ENCODE measurements around the gene CLK4.

The CLK4 gene

GRCh38 chr5:178569485-178569884, 57.4 kb downstream of the CLK4 start:
- Histone ChIP-seq H3K27ac (ENCODE audit: low read length) (no peak overlapping the region), H3K36me3 (ENCODE audit: control insufficient read depth in 2 of 2, insufficient read depth in 2 of 2, low read length in 2 of 2) (no peaks in the 10 kb centered on the region), H3K9ac (ENCODE audit: low read length in 2 of 2) (no peak overlapping the region), H3K4me3 (ENCODE audit: low read length in 2 of 2) (no peak overlapping the region), H3K9me3 (ENCODE audit: control insufficient read depth in 2 of 2, low read length in 2 of 2) (peaks cover 0 to 4% of the 10 kb centered on the region in 2 donors), H3K27me3 (ENCODE audit: control insufficient read depth in 1 of 2, insufficient read depth in 2 of 2, low read length in 2 of 2) (peaks cover 0 to 8% of the 10 kb centered on the region in 2 donors), H3K4me1 (ENCODE audit: control insufficient read depth, insufficient read depth, low read length) (no peaks in the 10 kb centered on the region)

- Histone ChIP-seq H3K4me3 (ENCODE audit: low read length in 2 of 2) (no peak overlapping the region), H3K9me3 (ENCODE audit: control insufficient read depth in 2 of 2, low read length in 2 of 2) (no peaks in the 10 kb centered on the region), H3K9ac (ENCODE audit: low read length in 2 of 2) (no peak overlapping the region), H3K27ac (ENCODE audit: low read length) (no peak overlapping the region), H3K27me3 (ENCODE audit: control insufficient read depth in 1 of 2, insufficient read depth in 2 of 2, low read length in 2 of 2) (peaks cover 0 to 3% of the 10 kb centered on the region in 2 donors), H3K4me1 (ENCODE audit: control insufficient read depth, insufficient read depth, low read length) (no peaks in the 10 kb centered on the region), H3K36me3 (ENCODE audit: control insufficient read depth in 2 of 2, insufficient read depth in 2 of 2, low read length in 2 of 2) (no peaks in the 10 kb centered on the region)
Observed at GRCh38 chr5:178564811-178565550, 61.9 kb downstream of the CLK4 start.

- no peaks in the 10 kb centered on the region for H3K9me3 ChIP-seq (ENCODE audit: control insufficient read depth in 2 of 2, low read length in 2 of 2)
- no peak overlapping the region for H3K27ac ChIP-seq (ENCODE audit: low read length)
- H3K27me3 ChIP-seq (ENCODE audit: control insufficient read depth in 1 of 2, insufficient read depth in 2 of 2, low read length in 2 of 2), result peaks cover 0 to 3% of the 10 kb centered on the region in 2 donors
- H3K9ac ChIP-seq (ENCODE audit: low read length in 2 of 2), result no peak overlapping the region
- H3K36me3 ChIP-seq (ENCODE audit: control insufficient read depth in 2 of 2, insufficient read depth in 2 of 2, low read length in 2 of 2), result no peaks in the 10 kb centered on the region
- H3K4me1 ChIP-seq (ENCODE audit: control insufficient read depth, insufficient read depth, low read length), result no peaks in the 10 kb centered on the region
- H3K4me3 ChIP-seq (ENCODE audit: low read length in 2 of 2), result no peak overlapping the region
Observed at GRCh38 chr5:178564397-178564796, 62.5 kb downstream of the CLK4 start.

GRCh38 chr5:178563621-178564020, 63.2 kb downstream of the CLK4 start:
- no peak overlapping the region for H3K4me3 ChIP-seq (ENCODE audit: low read length in 2 of 2)
- H3K9ac ChIP-seq (ENCODE audit: low read length in 2 of 2), result no peak overlapping the region
- H3K9me3 ChIP-seq (ENCODE audit: control insufficient read depth in 2 of 2, low read length in 2 of 2), result no peaks in the 10 kb centered on the region
- H3K36me3 ChIP-seq (ENCODE audit: control insufficient read depth in 2 of 2, insufficient read depth in 2 of 2, low read length in 2 of 2), result no peaks in the 10 kb centered on the region
- no peaks in the 10 kb centered on the region for H3K4me1 ChIP-seq (ENCODE audit: control insufficient read depth, insufficient read depth, low read length)
- H3K27ac ChIP-seq (ENCODE audit: low read length), result no peak overlapping the region
- peaks cover 0 to 3% of the 10 kb centered on the region in 2 donors for H3K27me3 ChIP-seq (ENCODE audit: control insufficient read depth in 1 of 2, insufficient read depth in 2 of 2, low read length in 2 of 2)

- H3K27ac ChIP-seq (ENCODE audit: low read length), result no peak overlapping the region
- H3K4me1 ChIP-seq (ENCODE audit: control insufficient read depth, insufficient read depth, low read length), result no peaks in the 10 kb centered on the region
- H3K27me3 ChIP-seq (ENCODE audit: control insufficient read depth in 1 of 2, insufficient read depth in 2 of 2, low read length in 2 of 2), result peaks cover 0 to 3% of the 10 kb centered on the region in 2 donors
- no peak overlapping the region for H3K9ac ChIP-seq (ENCODE audit: low read length in 2 of 2)
- no peaks in the 10 kb centered on the region for H3K9me3 ChIP-seq (ENCODE audit: control insufficient read depth in 2 of 2, low read length in 2 of 2)
- no peak overlapping the region for H3K4me3 ChIP-seq (ENCODE audit: low read length in 2 of 2)
- H3K36me3 ChIP-seq (ENCODE audit: control insufficient read depth in 2 of 2, insufficient read depth in 2 of 2, low read length in 2 of 2), result no peaks in the 10 kb centered on the region
Observed at GRCh38 chr5:178561746-178562264, 65.0 kb downstream of the CLK4 start.

GRCh38 chr5:178560911-178561310, 65.9 kb downstream of the CLK4 start:
- H3K4me3 ChIP-seq (ENCODE audit: low read length in 2 of 2), result no peak overlapping the region
- no peak overlapping the region for H3K9ac ChIP-seq (ENCODE audit: low read length in 2 of 2)
- H3K36me3 ChIP-seq (ENCODE audit: control insufficient read depth in 2 of 2, insufficient read depth in 2 of 2, low read length in 2 of 2), result no peaks in the 10 kb centered on the region
- peaks cover 0 to 3% of the 10 kb centered on the region in 2 donors for H3K27me3 ChIP-seq (ENCODE audit: control insufficient read depth in 1 of 2, insufficient read depth in 2 of 2, low read length in 2 of 2)
- no peaks in the 10 kb centered on the region for H3K9me3 ChIP-seq (ENCODE audit: control insufficient read depth in 2 of 2, low read length in 2 of 2)
- H3K27ac ChIP-seq (ENCODE audit: low read length), result no peak overlapping the region
- no peaks in the 10 kb centered on the region for H3K4me1 ChIP-seq (ENCODE audit: control insufficient read depth, insufficient read depth, low read length)

GRCh38 chr5:178557416-178557815, 69.4 kb downstream of the CLK4 start:
- peaks cover 9% of the 10 kb centered on the region for H3K4me1 ChIP-seq (ENCODE audit: control insufficient read depth, insufficient read depth, low read length)
- no peak overlapping the region for H3K4me3 ChIP-seq (ENCODE audit: low read length in 2 of 2)
- H3K36me3 ChIP-seq (ENCODE audit: control insufficient read depth in 2 of 2, insufficient read depth in 2 of 2, low read length in 2 of 2), result no peaks in the 10 kb centered on the region
- no peaks in the 10 kb centered on the region for H3K9me3 ChIP-seq (ENCODE audit: control insufficient read depth in 2 of 2, low read length in 2 of 2)
- no peaks in the 10 kb centered on the region for H3K27me3 ChIP-seq (ENCODE audit: control insufficient read depth in 1 of 2, insufficient read depth in 2 of 2, low read length in 2 of 2)
- H3K27ac ChIP-seq (ENCODE audit: low read length), result no peak overlapping the region
- no peak overlapping the region for H3K9ac ChIP-seq (ENCODE audit: low read length in 2 of 2)

GRCh38 chr5:178555771-178556211, 71.1 kb downstream of the CLK4 start:
- peaks cover 15% of the 10 kb centered on the region for H3K4me1 ChIP-seq (ENCODE audit: control insufficient read depth, insufficient read depth, low read length)
- H3K36me3 ChIP-seq (ENCODE audit: control insufficient read depth in 2 of 2, insufficient read depth in 2 of 2, low read length in 2 of 2), result no peaks in the 10 kb centered on the region
- no peaks in the 10 kb centered on the region for H3K9me3 ChIP-seq (ENCODE audit: control insufficient read depth in 2 of 2, low read length in 2 of 2)
- H3K4me3 ChIP-seq (ENCODE audit: low read length in 2 of 2), result no peak overlapping the region
- no peaks in the 10 kb centered on the region for H3K27me3 ChIP-seq (ENCODE audit: control insufficient read depth in 1 of 2, insufficient read depth in 2 of 2, low read length in 2 of 2)
- H3K27ac ChIP-seq (ENCODE audit: low read length), result no peak overlapping the region
- H3K9ac ChIP-seq (ENCODE audit: low read length in 2 of 2), result no peak overlapping the region

- Histone ChIP-seq H3K9me3 (ENCODE audit: control insufficient read depth in 2 of 2, low read length in 2 of 2) (no peaks in the 10 kb centered on the region), H3K4me1 (ENCODE audit: control insufficient read depth, insufficient read depth, low read length) (peaks cover 15% of the 10 kb centered on the region), H3K9ac (ENCODE audit: low read length in 2 of 2) (no peak overlapping the region), H3K4me3 (ENCODE audit: low read length in 2 of 2) (no peak overlapping the region), H3K27me3 (ENCODE audit: control insufficient read depth in 1 of 2, insufficient read depth in 2 of 2, low read length in 2 of 2) (no peaks in the 10 kb centered on the region), H3K27ac (ENCODE audit: low read length) (no peak overlapping the region), H3K36me3 (ENCODE audit: control insufficient read depth in 2 of 2, insufficient read depth in 2 of 2, low read length in 2 of 2) (no peaks in the 10 kb centered on the region)
Observed at GRCh38 chr5:178555005-178555404, 71.8 kb downstream of the CLK4 start.

GRCh38 chr5:178554311-178554710, 72.5 kb downstream of the CLK4 start:
- H3K4me3 ChIP-seq (ENCODE audit: low read length in 2 of 2), result no peak overlapping the region

GRCh38 chr5:178553517-178553916, 73.3 kb downstream of the CLK4 start:
- Histone ChIP-seq H3K27ac (ENCODE audit: low read length) (peak overlapping the region; percentile 66), H3K9me3 (ENCODE audit: control insufficient read depth in 2 of 2, low read length in 2 of 2) (no peaks in the 10 kb centered on the region), H3K4me1 (ENCODE audit: control insufficient read depth, insufficient read depth, low read length) (peaks cover 15% of the 10 kb centered on the region), H3K36me3 (ENCODE audit: control insufficient read depth in 2 of 2, insufficient read depth in 2 of 2, low read length in 2 of 2) (no peaks in the 10 kb centered on the region), H3K4me3 (ENCODE audit: low read length in 2 of 2) (peak overlapping the region; percentile 8 to 9), H3K9ac (ENCODE audit: low read length in 2 of 2) (no peak overlapping the region), H3K27me3 (ENCODE audit: control insufficient read depth in 1 of 2, insufficient read depth in 2 of 2, low read length in 2 of 2) (no peaks in the 10 kb centered on the region)

More at GRCh38 chr5:178554311-178554710, 72.5 kb downstream of the CLK4 start:
- no peaks in the 10 kb centered on the region for H3K9me3 ChIP-seq (ENCODE audit: control insufficient read depth in 2 of 2, low read length in 2 of 2)
- no peaks in the 10 kb centered on the region for H3K36me3 ChIP-seq (ENCODE audit: control insufficient read depth in 2 of 2, insufficient read depth in 2 of 2, low read length in 2 of 2)
- no peaks in the 10 kb centered on the region for H3K27me3 ChIP-seq (ENCODE audit: control insufficient read depth in 1 of 2, insufficient read depth in 2 of 2, low read length in 2 of 2)
- H3K4me1 ChIP-seq (ENCODE audit: control insufficient read depth, insufficient read depth, low read length), result peaks cover 15% of the 10 kb centered on the region
- no peak overlapping the region for H3K9ac ChIP-seq (ENCODE audit: low read length in 2 of 2)
- H3K27ac ChIP-seq (ENCODE audit: low read length), result no peak overlapping the region
